Upper lobe of left lung (tissue), 4 donors: ENCODE measurements around the gene SORBS2.

ENCODE experiments used
- CTCF ChIP-seq, 6 experiments: fragments of 450-650 bp in 4 of 6; fragments of 200-600 bp in 2 of 6; sonication (generic) in 2 of 6; IDR thresholded peaks; one replicate each; pipeline ENCODE4 v1.5.1; 2016 to 2019; ENCODE audit warnings: antibody characterized with exemption in 6 of 6
- EP300 ChIP-seq, 4 donors: sonication (generic); formaldehyde crosslinking; IDR thresholded peaks; one replicate each; pipeline ENCODE4 v1.5.1; 2017; ENCODE audit warnings: antibody characterized with exemption in 4 of 4, control low read depth in 2 of 4
- POLR2A ChIP-seq, 4 donors: fragments of 450-650 bp; IDR thresholded peaks; one replicate each; pipeline ENCODE4 v1.5.1; 2016 to 2017; ENCODE audit warnings: antibody characterized with exemption in 4 of 4, mild to moderate bottlenecking in 2 of 4

DNA sequence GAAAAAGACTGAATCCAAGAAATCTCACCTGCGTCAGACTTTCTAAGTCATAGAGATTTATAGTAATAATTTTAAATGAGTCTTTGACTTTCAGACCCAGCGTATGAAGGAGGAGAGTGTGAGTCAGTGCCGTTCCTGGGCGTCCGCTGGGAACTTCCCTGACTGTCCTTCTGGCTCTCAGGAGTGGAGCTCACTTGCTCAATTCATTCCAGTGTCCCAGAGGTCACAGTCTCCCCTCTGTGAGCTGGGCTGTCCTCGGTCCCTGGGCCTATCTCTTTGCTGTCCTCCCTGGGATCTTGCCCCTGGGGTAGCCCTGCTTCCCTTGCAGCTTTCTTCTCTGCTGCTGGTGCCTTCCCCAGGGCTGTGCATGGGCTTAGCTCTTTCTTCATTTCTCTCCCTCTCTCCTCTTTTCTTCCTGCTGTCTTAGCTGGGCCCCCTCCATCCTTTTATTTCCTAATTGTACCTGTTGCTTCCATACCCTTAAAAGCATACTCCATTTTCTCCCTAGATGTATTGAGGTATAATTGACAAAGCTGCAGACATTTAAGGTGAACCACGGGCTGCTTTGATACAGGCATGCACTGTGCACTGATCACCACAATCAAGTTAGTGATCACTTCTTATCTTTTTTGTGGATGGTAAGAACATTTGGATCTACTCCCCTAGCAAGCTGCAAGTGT is 11.6 kb downstream of the SORBS2 start:
- TF ChIP-seq CTCF (IDR thresholded peaks at IDR 0.05), result no peak
- no peak for TF ChIP-seq EP300 (IDR thresholded peaks at IDR 0.05)
- no peak for TF ChIP-seq POLR2A (IDR thresholded peaks at IDR 0.05)
